B cell (primary cell): ENCODE results near the gene MED25. TPM values are rescaled to one million over a fixed set of nuclear protein-coding genes. Genes with fewer than 3 reads are reported as not detected.

Experiments used
- ATAC-seq: fragments of 200-7000 bp; cut with Tn5 transposase; one replicate; pipeline ENCODE4 v1.10.0; 2021; ENCODE audit warnings: low read depth, mild to moderate bottlenecking, moderate number of reproducible peaks, moderate library complexity
- CTCF ChIA-PET: fragments of 350-600 bp; sonication (Branson Sonifier 250); formaldehyde crosslinking; loops from one replicate; lab custom pipeline; 2021; ENCODE audit warnings: antibody characterized with exemption, inconsistent platforms; lab: Charles Lee
- POLR2A ChIA-PET: fragments of 350-600 bp; sonication (Branson Sonifier 250); formaldehyde crosslinking; loops from one replicate; lab custom pipeline; 2021; ENCODE audit warnings: antibody characterized with exemption; lab: Charles Lee
- DNase-seq: peaks from one replicate; pipeline ENCODE4 v3.0.0; 2013
- H2AFZ ChIP-seq: 2 replicates; pipeline ENCODE4 v1.6.1; 2012; ENCODE audit warnings: mild to moderate bottlenecking, low read depth, low read length; ENCODE audit not compliant: insufficient read depth, poor library complexity, severe bottlenecking
- H3K27ac ChIP-seq, 2 donors: 1 replicate in 1 of 2; 2 replicates in 1 of 2; pipeline ENCODE4 v1.5.1; 2012 to 2013; ENCODE audit warnings: low read length in 2 of 2, mild to moderate bottlenecking in 2 of 2, moderate library complexity in 1 of 2
- H3K27me3 ChIP-seq, 4 experiments: fragments of 200-600 bp in 1 of 4; sonication (generic) in 1 of 4; replicated peaks in 1 of 4; 1 replicate in 2 of 4; 2 replicates in 2 of 4; pipeline versions ENCODE4 v1.6.1 to v1.7.0; 2013 to 2016; ENCODE audit warnings: low read length in 3 of 4, mild to moderate bottlenecking in 2 of 4, mixed read lengths in 1 of 4, moderate library complexity in 1 of 4; ENCODE audit not compliant: insufficient read depth in 4 of 4, control insufficient read depth in 3 of 4; ENCODE audit errors: control extremely low read depth in 1 of 4
- H3K36me3 ChIP-seq, 2 experiments: replicated peaks in 1 of 2; 1 replicate in 1 of 2; 2 replicates in 1 of 2; pipeline versions ENCODE4 v1.6.1 to v1.7.1; 2013; ENCODE audit warnings: low read length in 1 of 2; ENCODE audit not compliant: insufficient read depth in 2 of 2, control insufficient read depth in 1 of 2; ENCODE audit errors: control extremely low read depth in 1 of 2, extremely low read depth in 1 of 2
- H3K4me1 ChIP-seq, 2 donors: fragments of 200-600 bp in 1 of 2; sonication (generic) in 1 of 2; 1 replicate in 1 of 2; 2 replicates in 1 of 2; pipeline versions ENCODE4 v1.5.1 to v1.6.1; 2013 to 2017; ENCODE audit warnings: low read length in 2 of 2; ENCODE audit not compliant: control insufficient read depth in 2 of 2, insufficient read depth in 2 of 2
- H3K4me2 ChIP-seq: replicated peaks from 2 replicates; pipeline ENCODE3; 2012; ENCODE audit warnings: mild to moderate bottlenecking, low read depth, low read length; ENCODE audit not compliant: poor library complexity, severe bottlenecking
- H3K4me3 ChIP-seq, 5 experiments: fragments of 200-600 bp in 1 of 5; sonication (generic) in 1 of 5; 1 replicate in 3 of 5; 2 replicates in 2 of 5; pipeline versions ENCODE4 v1.5.1 to v1.7.0; 2011 to 2016; ENCODE audit warnings: low read length in 4 of 5, mild to moderate bottlenecking in 4 of 5, low read depth in 2 of 5, control low read depth in 1 of 5, moderate library complexity in 1 of 5; ENCODE audit not compliant: insufficient read depth in 1 of 5; ENCODE audit errors: control extremely low read depth in 1 of 5, extremely low read depth in 1 of 5
- H3K79me2 ChIP-seq: fragments of 200-600 bp; sonication (generic); one replicate; pipeline ENCODE4 v1.6.0; 2016; ENCODE audit warnings: low read length; ENCODE audit not compliant: control insufficient read depth, insufficient read depth
- H3K9ac ChIP-seq: fragments of 200-600 bp; sonication (generic); 2 replicates; pipeline ENCODE4 v1.6.1; 2017; ENCODE audit warnings: mild to moderate bottlenecking, low read length, moderate library complexity
- H3K9me3 ChIP-seq, 3 donors: one replicate each; pipeline versions ENCODE4 v1.6.1 to v1.7.1; 2013; ENCODE audit warnings: low read length in 2 of 3; ENCODE audit not compliant: control insufficient read depth in 2 of 3, insufficient read depth in 1 of 3; ENCODE audit errors: control extremely low read depth in 1 of 3
- H4K20me1 ChIP-seq: 2 replicates; pipeline ENCODE4 v1.6.0; 2012; ENCODE audit warnings: mild to moderate bottlenecking, low read length; ENCODE audit not compliant: insufficient read depth, control insufficient read depth, poor library complexity, severe bottlenecking
- H3K27ac Mint-ChIP-seq: one replicate; pipeline ENCODE4 v1.8.0; 2021; ENCODE audit warnings: mixed read lengths
- H3K27me3 Mint-ChIP-seq: one replicate; pipeline ENCODE4 v1.8.0; 2021; ENCODE audit warnings: mixed read lengths
- H3K4me1 Mint-ChIP-seq: one replicate; pipeline ENCODE4 v1.8.0; 2021; ENCODE audit warnings: mixed read lengths
- H3K4me3 Mint-ChIP-seq: one replicate; pipeline ENCODE4 v1.8.0; 2021; ENCODE audit warnings: mixed read lengths
- H3K9me3 Mint-ChIP-seq: one replicate; pipeline ENCODE4 v1.8.0; 2022; ENCODE audit warnings: mixed read lengths; ENCODE audit not compliant: insufficient read depth
- CTCF ChIP-seq: fragments of 200-600 bp; IDR thresholded peaks from one replicate; pipeline ENCODE4 v1.8.0; 2022; ENCODE audit warnings: antibody characterized with exemption, mild to moderate bottlenecking
- EZH2 ChIP-seq: IDR thresholded peaks from 2 replicates; pipeline ENCODE4 v1.6.1; 2012; ENCODE audit warnings: borderline replicate concordance, low read depth, mild to moderate bottlenecking, moderate library complexity, low read length; ENCODE audit not compliant: insufficient read depth, poor library complexity, severe bottlenecking
- WGBS: methylation state at CpG from one replicate; pipeline ENCODE4 v1.1.5; 2013; ENCODE audit warnings: missing lambda C conversion rate; ENCODE audit not compliant: insufficient coverage; 5-methylcytosine and 5-hydroxymethylcytosine counted together
- intact Hi-C: fragments of 100-400 bp; cut with micrococcal nuclease; formaldehyde crosslinking; loops from one replicate; pipeline ENCODE4 v1.10.0; 2022
- polyA plus RNA-seq: library from polyadenylated mRNA; depleted of rRNA; stranded (reverse); fragments of >200 nt; gene quantifications from 2 replicates; pipeline ENCODE4 v1.2.3, GENCODE V29; 2012
- total RNA-seq, 2 donors: library from RNA; stranded (reverse); fragments of 120-200 nt in 1 of 2; gene quantifications; 1 replicate in 1 of 2; 2 replicates in 1 of 2; pipeline versions ENCODE4 v1.2.3 to v1.2.4, GENCODE V29; 2013 to 2022

Gene MED25
- total and polyA plus RNA-seq, 2 donors (not counting 1 experiment from before 2014, with no cell fraction given), result 93.0 to 126 TPM

- peak; percentile 32 for DNase-seq
- Histone ChIP-seq H3K27ac (no peak overlapping the region), H3K4me2 (no peak overlapping the region), H3K4me1 (peaks cover 1 to 11% of the 10 kb centered on the region in 2 donors), H3K27me3 (no peaks in the 10 kb centered on the region), H4K20me1 (peaks cover 86% of the 10 kb centered on the region), H3K9me3 (no peaks in the 10 kb centered on the region), H2AFZ (no peak overlapping the region), H3K36me3 (peaks cover 0 to 73% of the 10 kb centered on the region in 2 experiments), H3K79me2 (peaks cover 36% of the 10 kb centered on the region), H3K4me3 (no peak overlapping the region), H3K9ac (no peak overlapping the region)
- ChIA-PET CTCF (interaction anchor here (0.6 kb wide), 1 partner anchor 587 kb away, joined by 3 read pairs; no protein-coding TSS in a partner anchor), POLR2A (interaction anchor here (0.7 to 1.5 kb wide), 2 partner anchors 10 to 38 kb away, joined by 3 to 7 read pairs; partner anchors contain the start of gene PTOV1)
- Mint-ChIP-seq H3K27ac (no peak overlapping the region), H3K4me3 (no peak overlapping the region), H3K27me3 (no peaks in the 10 kb centered on the region), H3K4me1 (peaks cover 20% of the 10 kb centered on the region), H3K9me3 (no peaks in the 10 kb centered on the region)
- TF ChIP-seq CTCF, result no peak
- TF ChIP-seq EZH2, result no peak
- ATAC-seq, result no peak
- WGBS, result 89% methylated on average over 8 of the region's 13 CpGs
- intact Hi-C loops, result no loop called here
These were observed 43.0 kb downstream of the MED25 start for GRCh38 chr19:49861107-49861506.

- ATAC-seq, result no peak
- ChIA-PET POLR2A (interaction anchor here (0.6 to 1.5 kb wide), 3 partner anchors 10 to 223 kb away, joined by 3 to 7 read pairs (median 4); partner anchors contain the start of gene PTOV1), CTCF (interaction anchor here (0.6 kb wide), 1 partner anchor 588 kb away, joined by 3 read pairs; no protein-coding TSS in a partner anchor)
- Histone ChIP-seq H3K79me2 (peaks cover 43% of the 10 kb centered on the region), H3K4me2 (no peak overlapping the region), H3K4me3 (no peak overlapping the region), H3K9me3 (no peaks in the 10 kb centered on the region), H3K36me3 (peaks cover 0 to 70% of the 10 kb centered on the region in 2 experiments), H2AFZ (no peak overlapping the region), H3K27me3 (no peaks in the 10 kb centered on the region), H3K27ac (no peak overlapping the region), H4K20me1 (peaks cover 84% of the 10 kb centered on the region), H3K9ac (no peak overlapping the region), H3K4me1 (peaks cover 8 to 17% of the 10 kb centered on the region in 2 donors)
- H3K4me1 Mint-ChIP-seq, result peaks cover 26% of the 10 kb centered on the region
- H3K4me3 Mint-ChIP-seq, result no peak overlapping the region
- no peaks in the 10 kb centered on the region for H3K27me3 Mint-ChIP-seq
- no peak overlapping the region for H3K27ac Mint-ChIP-seq
- intact Hi-C loops, result no loop called here
- 95% methylated on average over 45 of the region's 60 CpGs for WGBS
- TF ChIP-seq EZH2 (no peak), CTCF (no peak)
- H3K9me3 Mint-ChIP-seq, result no peaks in the 10 kb centered on the region
- peak; percentile 36 for DNase-seq
These were observed 43.7 kb downstream of the MED25 start for GRCh38 chr19:49861541-49862378.
